Measurements from ENCODE around the gene DMAP1. TPM values are rescaled to one million over a fixed set of nuclear protein-coding genes. Genes with fewer than 3 reads are reported as not detected.

DMAP1 gene
- total RNA-seq (100 to 1,000 TPM in 1 of 5 donors, 10 to 100 TPM in 4; 29.7 to 141 (median 90.6) TPM), polyA plus RNA-seq (10 to 100 TPM; 35.2 to 65.1 (median 49.7) TPM)
- long read RNA-seq, donor 1, full-length matches to known transcripts, result 4 of 4 reads
- long read RNA-seq, donor 1, partial matches to known transcripts, result 0 of 4 reads
- long read RNA-seq, donor 1, other reads (novel, unspliced or antisense), result 0 of 4 reads
- long read RNA-seq, donor 2, full-length matches to known transcripts, result 4 of 20 reads
- long read RNA-seq, donor 2, partial matches to known transcripts, result 16 of 20 reads
- long read RNA-seq, donor 2, other reads (novel, unspliced or antisense), result 0 of 20 reads
- long read RNA-seq, donor 3, full-length matches to known transcripts, result 9 of 9 reads
- long read RNA-seq, donor 3, partial matches to known transcripts, result 0 of 9 reads
- long read RNA-seq, donor 3, other reads (novel, unspliced or antisense), result 0 of 9 reads
- long read RNA-seq, donor 4, result 0 reads
- long read RNA-seq, donor 5, partial matches to known transcripts, result 0 of 21 reads
- long read RNA-seq, donor 5, other reads (novel, unspliced or antisense), result 18 of 21 reads
- long read RNA-seq, donor 6, result 0 reads
- long read RNA-seq, donor 7, partial matches to known transcripts, result 33 of 38 reads
- long read RNA-seq, donor 7, other reads (novel, unspliced or antisense), result 0 of 38 reads
- long read RNA-seq, donor 8, full-length matches to known transcripts, result 10 of 17 reads
- long read RNA-seq, donor 8, partial matches to known transcripts, result 7 of 17 reads
- long read RNA-seq, donor 8, other reads (novel, unspliced or antisense), result 0 of 17 reads
- long read RNA-seq, donor 9, full-length matches to known transcripts, result 6 of 20 reads
- long read RNA-seq, donor 9, partial matches to known transcripts, result 14 of 20 reads
- long read RNA-seq, donor 9, other reads (novel, unspliced or antisense), result 0 of 20 reads
- long read RNA-seq, donor 10, partial matches to known transcripts, result 5 of 11 reads
- long read RNA-seq, donor 10, other reads (novel, unspliced or antisense), result 5 of 11 reads

- peak; percentile 86 to 92 for DNase-seq
- H3K27me3 ChIP-seq, result no peaks in the 10 kb centered on the region
- intact Hi-C loops (cut with DNase I; ENCODE audit: low total_unique reads), result no loop called here
- 1% methylated on average over 41 to 44 of the region's 44 CpGs for WGBS, 5 donors
- peaks cover 4 to 40% (median 31%) of the 10 kb centered on the region in 4 donors for H3K36me3 ChIP-seq
- TF ChIP-seq POLR2A (IDR thresholded peaks at IDR 0.05) (no peak), POLR2AphosphoS5 (IDR thresholded peaks at IDR 0.05) (peak; percentile 42 to 88 (median 70))
- TF ChIP-seq, protein P1, sequence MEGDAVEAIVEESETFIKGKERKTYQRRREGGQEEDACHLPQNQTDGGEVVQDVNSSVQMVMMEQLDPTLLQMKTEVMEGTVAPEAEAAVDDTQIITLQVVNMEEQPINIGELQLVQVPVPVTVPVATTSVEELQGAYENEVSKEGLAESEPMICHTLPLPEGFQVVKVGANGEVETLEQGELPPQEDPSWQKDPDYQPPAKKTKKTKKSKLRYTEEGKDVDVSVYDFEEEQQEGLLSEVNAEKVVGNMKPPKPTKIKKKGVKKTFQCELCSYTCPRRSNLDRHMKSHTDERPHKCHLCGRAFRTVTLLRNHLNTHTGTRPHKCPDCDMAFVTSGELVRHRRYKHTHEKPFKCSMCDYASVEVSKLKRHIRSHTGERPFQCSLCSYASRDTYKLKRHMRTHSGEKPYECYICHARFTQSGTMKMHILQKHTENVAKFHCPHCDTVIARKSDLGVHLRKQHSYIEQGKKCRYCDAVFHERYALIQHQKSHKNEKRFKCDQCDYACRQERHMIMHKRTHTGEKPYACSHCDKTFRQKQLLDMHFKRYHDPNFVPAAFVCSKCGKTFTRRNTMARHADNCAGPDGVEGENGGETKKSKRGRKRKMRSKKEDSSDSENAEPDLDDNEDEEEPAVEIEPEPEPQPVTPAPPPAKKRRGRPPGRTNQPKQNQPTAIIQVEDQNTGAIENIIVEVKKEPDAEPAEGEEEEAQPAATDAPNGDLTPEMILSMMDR (IDR thresholded peaks at IDR 0.05), result peak in 1 of 7 experiments; percentile 43
- H3K4me3 ChIP-seq, result peak within 1 kb of the TSS; percentile 80 to 97 (median 88)
- H3K4me1 ChIP-seq, result peaks cover 9 to 39% (median 21%) of the 10 kb centered on the region in 4 donors
- H3K9me3 ChIP-seq, result no peaks in the 10 kb centered on the region
- H3K27ac ChIP-seq, result peak within 1 kb of the TSS; percentile 73 to 89 (median 78)
Measured at GRCh38 chr1:44213222-44214112, at the start of gene DMAP1. DMAP1 (plus strand) TSS chr1:44213471; CDS start chr1:44213754, 283 bp downstream.

DNA sequence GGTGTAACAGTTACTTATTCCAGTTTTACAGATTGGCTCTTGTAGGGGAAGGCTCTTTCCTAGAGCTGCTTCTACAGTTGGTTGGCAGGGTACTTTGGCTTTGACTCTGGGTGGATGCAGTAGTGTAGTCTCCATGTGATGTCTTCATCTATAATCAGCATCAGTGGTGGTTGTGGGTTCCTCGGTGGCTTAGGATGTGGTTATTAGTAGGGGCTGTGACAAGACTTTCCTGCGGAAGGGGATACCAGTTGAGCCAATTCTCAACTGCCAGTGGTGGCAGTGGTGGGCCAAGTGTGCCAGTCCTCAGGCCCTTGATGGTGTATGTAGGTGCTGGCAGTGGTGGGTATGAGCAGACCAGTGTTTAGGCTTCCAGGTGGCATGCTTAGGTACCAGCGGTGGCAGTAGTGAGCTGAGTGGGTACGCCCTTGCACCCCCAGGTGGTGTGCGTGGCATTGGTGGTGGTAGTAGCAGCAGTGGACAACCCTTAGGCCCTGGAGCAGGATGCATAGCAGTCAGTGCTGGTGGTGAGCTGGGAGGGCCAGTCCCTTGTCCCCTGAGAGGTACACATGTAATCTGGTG, 44.7 kb upstream of the DMAP1 start:
- intact Hi-C loops (cut with DNase I; ENCODE audit: low total_unique reads), result no loop called here
- peaks cover 0 to 18% (median 4%) of the 10 kb centered on the region in 3 donors for H3K27me3 ChIP-seq
- no peak overlapping the region for H3K4me3 ChIP-seq
- 82 to 89% (median 87%) methylated on average over 5 of the region's 5 CpGs for WGBS, 5 donors
- no peak for DNase-seq
- no peaks in the 10 kb centered on the region for H3K36me3 ChIP-seq
- TF ChIP-seq POLR2AphosphoS5 (IDR thresholded peaks at IDR 0.05) (no peak), EP300 (IDR thresholded peaks at IDR 0.05) (no peak), POLR2A (IDR thresholded peaks at IDR 0.05) (no peak)
- TF ChIP-seq, protein P1 (IDR thresholded peaks at IDR 0.05), result no peak
- no peak overlapping the region for H3K27ac ChIP-seq
- peaks cover 0 to 6% (median 0%) of the 10 kb centered on the region in 4 donors for H3K9me3 ChIP-seq
- no peaks in the 10 kb centered on the region for H3K4me1 ChIP-seq

DNA sequence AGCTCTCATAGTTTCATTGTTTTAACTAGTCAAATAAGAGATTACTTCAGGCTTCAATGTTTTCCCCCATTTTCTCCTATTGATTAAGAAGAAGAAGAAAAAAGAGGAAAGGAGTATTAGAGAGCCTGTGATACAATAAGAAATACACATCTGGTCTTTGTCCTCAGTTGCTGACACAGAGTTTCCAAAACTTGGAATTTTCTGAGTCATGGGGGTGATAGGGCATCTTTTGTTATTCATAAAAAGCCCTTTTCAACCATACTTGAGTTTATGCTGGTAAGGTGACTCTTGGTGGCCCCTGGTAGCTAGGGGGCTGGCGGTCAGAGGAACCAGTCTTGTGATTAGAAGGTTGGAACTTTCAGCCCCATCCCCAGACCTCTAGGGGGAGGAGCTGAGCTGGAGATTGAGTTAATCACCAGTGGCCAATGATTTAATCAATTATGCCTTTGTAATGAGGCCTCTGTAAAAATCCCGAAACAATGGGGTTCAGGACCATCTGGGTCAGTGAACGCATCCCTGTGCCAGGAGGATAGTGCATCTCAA, 42.9 kb upstream of the DMAP1 start:
- 75 to 95% (median 86%) methylated on average over 3 of the region's 3 CpGs for WGBS, 5 donors
- peaks cover 0 to 18% (median 4%) of the 10 kb centered on the region in 3 donors for H3K27me3 ChIP-seq
- H3K27ac ChIP-seq, result no peak overlapping the region
- DNase-seq, result no peak
- TF ChIP-seq POLR2AphosphoS5 (IDR thresholded peaks at IDR 0.05) (no peak), POLR2A (IDR thresholded peaks at IDR 0.05) (no peak), EP300 (IDR thresholded peaks at IDR 0.05) (no peak)
- TF ChIP-seq, protein P1 (IDR thresholded peaks at IDR 0.05), result no peak
- H3K4me1 ChIP-seq, result no peaks in the 10 kb centered on the region
- H3K36me3 ChIP-seq, result no peaks in the 10 kb centered on the region
- H3K9me3 ChIP-seq, result peaks cover 0 to 6% (median 3%) of the 10 kb centered on the region in 4 donors
- no peak overlapping the region for H3K4me3 ChIP-seq
- intact Hi-C loops (cut with DNase I; ENCODE audit: low total_unique reads), result no loop called here
